ENCODE results near the gene PFDN5.

Gene PFDN5

DNA sequence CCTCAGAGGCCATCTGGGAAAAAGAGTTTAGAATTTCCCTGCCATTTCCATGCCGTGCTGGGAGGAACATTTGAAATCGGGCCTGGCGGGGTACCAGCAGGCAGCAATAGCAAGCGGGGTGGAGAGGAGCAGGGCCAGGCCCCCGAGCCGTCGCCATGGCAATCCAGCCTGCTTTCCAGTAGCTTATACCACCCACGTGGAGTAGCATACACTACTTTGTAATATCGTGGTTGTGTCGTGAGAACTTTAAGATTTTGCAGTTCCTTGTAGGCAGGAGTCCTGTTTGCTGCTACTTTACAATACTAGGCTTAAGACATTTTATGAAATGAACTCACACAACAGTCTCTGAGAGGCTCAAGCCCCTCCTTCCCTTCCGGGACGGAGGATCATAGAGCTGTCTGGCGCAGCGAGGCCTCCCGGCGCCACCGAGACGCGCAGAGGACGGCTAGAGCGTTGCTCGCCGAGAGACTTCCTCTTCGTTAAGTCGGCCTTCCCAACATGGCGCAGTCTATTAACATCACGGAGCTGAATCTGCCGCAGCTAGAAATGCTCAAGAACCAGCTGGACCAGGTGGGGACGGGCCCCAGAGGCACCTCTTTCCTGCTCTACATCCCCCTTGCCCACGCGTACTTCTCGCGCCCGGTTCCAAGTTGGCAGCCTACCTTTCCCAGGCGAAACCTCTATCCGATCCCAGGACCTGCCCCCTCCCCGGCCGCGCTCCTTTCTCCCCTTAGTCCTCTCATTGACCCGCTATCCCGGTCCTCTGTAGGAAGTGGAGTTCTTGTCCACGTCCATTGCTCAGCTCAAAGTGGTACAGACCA is at the start of gene PFDN5:
TSS of gene PFDN5 (plus strand) at position 473 of the 821 bp plus-strand sequence. CDS start at position 499, 26 bp downstream.
- ATAC-seq (peak; percentile 87), DNase-seq (peak; percentile 84)
- peaks cover 2% of the 10 kb centered on the region for H3K27me3 Mint-ChIP-seq
- H3K36me3 Mint-ChIP-seq (ENCODE audit: low read depth): peaks cover 73% of the 10 kb centered on the region
- no peaks in the 10 kb centered on the region for H3K9me3 Mint-ChIP-seq
- H3K4me1 Mint-ChIP-seq: peaks cover 67% of the 10 kb centered on the region
- peak within 1 kb of the TSS; percentile 97 for H3K27ac Mint-ChIP-seq
- H3K4me3 Mint-ChIP-seq: peak within 1 kb of the TSS; percentile 99

DNA sequence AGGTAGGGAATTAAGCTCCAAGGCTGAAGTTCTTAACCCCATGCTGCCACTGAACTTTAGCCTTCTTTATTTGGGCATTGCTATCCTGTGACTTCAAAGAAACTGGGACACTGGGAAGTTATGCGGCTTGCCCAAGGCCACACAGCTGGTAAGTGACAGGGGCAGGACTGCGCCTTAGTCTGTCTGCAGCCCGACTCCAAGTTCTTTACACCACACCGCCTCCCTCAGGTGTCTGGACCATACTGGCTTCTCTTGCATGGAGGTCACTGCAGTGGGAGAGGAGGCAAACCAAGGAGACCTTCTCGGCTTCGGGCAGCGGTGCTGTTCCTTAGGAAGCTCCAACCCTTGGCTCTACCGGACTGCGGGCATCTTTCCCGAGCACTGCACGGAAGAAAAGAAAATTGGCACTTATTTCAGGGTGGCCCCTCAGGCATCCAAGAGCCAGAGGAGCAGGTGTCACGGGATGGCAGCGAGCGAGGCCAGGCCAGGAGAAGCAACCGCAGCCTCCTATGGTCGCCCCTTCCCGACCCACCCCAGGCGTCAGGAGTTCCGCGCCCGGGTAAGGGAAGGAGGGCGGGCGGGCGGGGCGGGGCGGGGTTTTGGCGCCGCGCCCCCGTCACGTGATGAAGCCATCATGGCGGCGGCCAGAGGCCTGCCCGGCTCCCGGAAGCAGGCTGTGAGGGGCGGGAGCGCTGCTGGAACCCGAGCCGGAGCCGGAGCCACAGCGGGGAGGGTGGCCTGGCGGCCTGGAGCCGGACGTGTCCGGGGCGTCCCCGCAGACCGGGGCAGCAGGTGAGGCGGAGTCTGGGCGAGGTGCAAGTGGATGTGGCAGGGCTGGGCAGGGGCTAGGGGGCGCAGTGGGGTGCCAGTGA is 43.6 kb upstream of the PFDN5 start:
- peak; percentile 79 for DNase-seq
- peaks cover 48% of the 10 kb centered on the region for H3K4me1 Mint-ChIP-seq
- ATAC-seq: peak; percentile 80
- H3K27me3 Mint-ChIP-seq: no peaks in the 10 kb centered on the region
- H3K4me3 Mint-ChIP-seq: peak overlapping the region; percentile 96
- peak overlapping the region; percentile 94 for H3K27ac Mint-ChIP-seq
- no peaks in the 10 kb centered on the region for H3K9me3 Mint-ChIP-seq
- H3K36me3 Mint-ChIP-seq (ENCODE audit: low read depth): peaks cover 4% of the 10 kb centered on the region

DNA sequence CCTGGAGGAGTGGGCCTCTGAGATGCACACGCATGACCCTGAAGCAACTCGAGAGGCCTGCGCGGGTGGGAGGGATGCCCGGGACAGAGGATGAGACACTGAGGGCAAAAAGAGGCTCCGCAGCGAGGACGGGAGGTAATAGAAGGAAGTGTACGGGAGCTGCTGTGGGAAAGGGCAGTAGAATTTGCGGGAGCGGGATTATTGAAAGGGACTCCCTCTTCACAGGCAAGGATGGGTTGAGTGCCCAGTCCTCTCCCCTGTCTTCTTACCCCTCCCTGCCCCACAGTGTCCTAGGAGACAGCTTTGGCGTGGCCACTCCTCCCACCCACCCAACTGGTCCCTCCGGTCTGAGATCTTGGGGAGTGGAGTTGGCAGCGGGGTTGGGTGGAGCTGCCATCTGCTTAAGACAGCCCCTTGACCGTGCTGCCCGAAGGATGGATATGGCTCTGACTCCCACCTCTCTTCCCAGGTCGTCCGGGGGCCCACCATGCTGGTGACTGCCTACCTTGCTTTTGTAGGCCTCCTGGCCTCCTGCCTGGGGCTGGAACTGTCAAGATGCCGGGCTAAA is 42.9 kb upstream of the PFDN5 start:
- DNase-seq: peak; percentile 19
- Mint-ChIP-seq H3K27me3 (no peaks in the 10 kb centered on the region), H3K4me3 (peak overlapping the region; percentile 96), H3K27ac (peak overlapping the region; percentile 94), H3K36me3 (ENCODE audit: low read depth) (peaks cover 4% of the 10 kb centered on the region), H3K9me3 (no peaks in the 10 kb centered on the region), H3K4me1 (peaks cover 48% of the 10 kb centered on the region)
- no peak for ATAC-seq

DNA sequence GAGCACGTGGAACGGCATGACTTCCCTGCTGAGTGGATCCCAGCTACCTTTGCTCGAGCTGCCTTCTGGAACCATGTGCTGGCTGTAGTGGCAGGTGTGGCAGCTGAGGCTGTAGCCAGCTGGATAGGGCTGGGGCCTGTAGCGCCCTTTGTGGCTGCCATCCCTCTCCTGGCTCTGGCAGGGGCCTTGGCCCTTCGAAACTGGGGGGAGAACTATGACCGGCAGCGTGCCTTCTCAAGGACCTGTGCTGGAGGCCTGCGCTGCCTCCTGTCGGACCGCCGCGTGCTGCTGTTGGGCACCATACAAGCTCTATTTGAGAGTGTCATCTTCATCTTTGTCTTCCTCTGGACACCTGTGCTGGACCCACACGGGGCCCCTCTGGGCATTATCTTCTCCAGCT is 42.0 kb upstream of the PFDN5 start:
- H3K27me3 Mint-ChIP-seq: no peaks in the 10 kb centered on the region
- H3K4me3 Mint-ChIP-seq: peak overlapping the region; percentile 96
- H3K9me3 Mint-ChIP-seq: no peaks in the 10 kb centered on the region
- no peak for ATAC-seq
- peak overlapping the region; percentile 94 for H3K27ac Mint-ChIP-seq
- no peak for DNase-seq
- peaks cover 51% of the 10 kb centered on the region for H3K4me1 Mint-ChIP-seq
- H3K36me3 Mint-ChIP-seq (ENCODE audit: low read depth): peaks cover 4% of the 10 kb centered on the region

DNA sequence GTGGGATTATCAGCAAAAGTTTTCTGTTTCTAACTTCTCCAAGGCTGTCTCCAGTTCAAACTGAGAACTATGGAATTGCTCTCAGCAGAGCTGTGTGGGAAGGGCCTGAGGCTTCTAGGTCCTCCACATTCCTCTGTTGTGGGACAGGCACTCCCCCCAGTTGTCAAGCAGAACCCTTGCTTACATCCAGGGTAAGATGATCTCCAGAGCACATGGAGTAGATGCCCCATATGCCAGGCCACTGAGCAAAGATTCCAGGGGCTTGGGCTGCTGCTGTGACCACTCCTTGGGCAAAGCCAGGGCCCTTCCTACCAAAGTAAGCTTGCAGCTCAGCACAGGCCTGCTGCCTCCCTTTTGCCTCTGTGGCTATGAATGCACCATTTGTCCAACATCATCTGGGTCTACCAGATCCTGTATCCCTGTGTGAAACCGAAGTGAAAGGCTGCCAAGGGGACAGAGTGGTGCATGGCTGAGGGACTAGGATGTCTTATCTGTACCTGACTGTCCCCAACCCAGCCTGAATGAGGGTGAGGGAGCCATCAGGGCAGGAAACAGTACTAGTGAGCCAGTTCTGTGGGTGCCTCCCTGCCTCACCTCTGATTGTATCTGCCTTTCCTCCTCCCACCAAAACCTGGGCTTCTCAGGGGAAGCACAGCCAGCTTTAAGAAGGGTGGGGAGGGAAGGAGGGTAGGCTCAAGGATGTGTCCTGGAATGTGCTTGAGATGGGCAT is 40.4 kb upstream of the PFDN5 start:
- no peak overlapping the region for H3K4me3 Mint-ChIP-seq
- DNase-seq: no peak
- no peak overlapping the region for H3K27ac Mint-ChIP-seq
- no peak for ATAC-seq
- peaks cover 61% of the 10 kb centered on the region for H3K4me1 Mint-ChIP-seq
- H3K9me3 Mint-ChIP-seq: no peaks in the 10 kb centered on the region
- H3K36me3 Mint-ChIP-seq (ENCODE audit: low read depth): peaks cover 4% of the 10 kb centered on the region
- no peaks in the 10 kb centered on the region for H3K27me3 Mint-ChIP-seq

DNA sequence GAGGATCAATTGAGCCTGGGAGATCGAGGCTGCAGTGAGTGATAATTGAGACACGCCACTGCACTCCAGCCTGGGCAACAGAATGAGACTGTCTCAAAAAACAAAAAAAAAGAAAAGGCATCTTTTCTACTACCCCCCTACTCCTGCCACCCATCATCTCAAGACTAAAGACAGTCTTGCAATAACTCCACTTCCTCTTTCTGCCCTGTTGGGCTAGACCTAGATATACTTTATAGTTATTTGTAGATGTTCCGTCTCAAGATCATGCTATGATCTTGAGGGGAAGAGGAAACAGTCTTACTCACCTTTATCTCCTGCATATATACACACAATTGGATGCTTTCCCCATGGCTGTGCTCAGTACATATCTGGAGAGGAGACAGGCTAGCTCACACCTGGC is 39.3 kb upstream of the PFDN5 start:
- Mint-ChIP-seq H3K4me1 (peaks cover 60% of the 10 kb centered on the region), H3K9me3 (no peaks in the 10 kb centered on the region), H3K27ac (peak overlapping the region; percentile 6), H3K27me3 (no peaks in the 10 kb centered on the region), H3K36me3 (ENCODE audit: low read depth) (peaks cover 4% of the 10 kb centered on the region), H3K4me3 (no peak overlapping the region)
- no peak for DNase-seq
- ATAC-seq: no peak

DNA sequence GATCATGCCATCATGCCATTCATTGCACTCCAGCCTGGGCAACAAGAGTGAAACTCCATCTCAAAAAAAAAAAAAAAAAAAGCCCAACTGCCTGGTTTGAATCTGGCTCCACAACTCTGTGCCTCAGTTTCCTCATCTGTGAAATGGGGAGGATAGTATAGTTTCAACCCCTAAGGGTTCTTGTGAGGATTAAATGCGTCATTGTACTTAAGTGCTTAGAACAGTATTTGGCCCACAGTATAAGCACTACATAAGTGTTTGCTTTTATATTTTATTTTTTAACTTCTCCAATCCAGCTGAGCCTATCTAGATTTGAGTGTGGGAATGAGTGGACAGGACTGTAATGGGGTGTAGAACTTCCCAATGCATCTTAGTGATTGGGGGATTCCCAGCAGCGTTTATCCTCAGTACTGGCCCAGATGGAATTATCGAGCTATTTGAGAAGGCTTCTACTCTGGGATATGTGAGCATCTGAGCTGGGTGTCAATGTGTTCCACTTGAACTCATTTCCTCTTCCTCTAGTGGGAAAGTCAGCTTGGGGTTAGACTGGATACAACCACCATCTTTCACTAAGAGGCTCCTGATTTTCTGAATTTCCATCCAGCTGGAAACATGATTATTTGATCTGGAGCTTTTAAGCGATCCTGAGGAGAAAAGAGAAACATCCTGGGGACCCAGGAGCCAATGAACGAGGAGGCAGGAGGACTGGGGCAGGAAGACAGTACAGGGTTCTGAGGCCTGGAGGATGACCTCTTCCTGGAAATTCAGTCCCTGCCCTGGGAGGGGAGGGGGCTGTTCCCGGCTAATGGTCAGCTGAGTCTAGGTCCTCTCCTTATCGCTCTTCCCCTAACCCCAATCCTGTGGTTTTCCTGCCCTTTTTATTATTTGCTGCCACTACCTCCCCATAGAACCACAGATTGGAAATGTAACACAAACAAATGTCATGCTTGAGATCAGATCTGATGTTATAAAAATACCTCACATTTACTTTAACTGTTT is 36.5 kb upstream of the PFDN5 start:
- no peak overlapping the region for H3K4me3 Mint-ChIP-seq

DNA sequence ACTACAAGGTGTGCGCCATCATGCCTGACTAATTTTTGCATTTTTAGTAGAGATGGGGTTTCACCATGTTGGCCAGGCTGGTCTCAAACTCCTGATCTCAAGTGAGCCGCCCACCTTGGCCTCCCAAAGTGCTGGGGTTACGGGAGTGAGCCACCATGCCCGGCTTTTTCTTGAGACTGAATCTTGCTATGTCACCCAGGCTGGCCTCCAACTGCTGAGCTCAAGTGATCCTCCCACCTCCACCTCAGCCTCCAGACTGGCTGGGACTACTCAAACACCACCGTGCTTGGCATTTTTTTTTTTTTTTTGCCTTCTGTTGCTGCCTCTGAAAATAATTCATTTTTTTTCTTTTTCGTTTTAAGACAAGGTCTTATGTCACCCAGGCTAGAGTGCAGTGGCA is 35.5 kb upstream of the PFDN5 start:
- no peak overlapping the region for H3K27ac Mint-ChIP-seq
- H3K9me3 Mint-ChIP-seq: no peaks in the 10 kb centered on the region
- no peak for ATAC-seq
- H3K27me3 Mint-ChIP-seq: no peaks in the 10 kb centered on the region
- H3K36me3 Mint-ChIP-seq (ENCODE audit: low read depth): no peaks in the 10 kb centered on the region
- no peak for DNase-seq
- no peak overlapping the region for H3K4me3 Mint-ChIP-seq
- H3K4me1 Mint-ChIP-seq: peaks cover 32% of the 10 kb centered on the region

More for the DNA sequence above, 36.5 kb upstream of the PFDN5 start:
- Mint-ChIP-seq H3K9me3 (no peaks in the 10 kb centered on the region), H3K27ac (peak overlapping the region; percentile 27), H3K36me3 (ENCODE audit: low read depth) (no peaks in the 10 kb centered on the region), H3K4me1 (peaks cover 40% of the 10 kb centered on the region), H3K27me3 (no peaks in the 10 kb centered on the region)
- ATAC-seq (no peak), DNase-seq (no peak)

DNA sequence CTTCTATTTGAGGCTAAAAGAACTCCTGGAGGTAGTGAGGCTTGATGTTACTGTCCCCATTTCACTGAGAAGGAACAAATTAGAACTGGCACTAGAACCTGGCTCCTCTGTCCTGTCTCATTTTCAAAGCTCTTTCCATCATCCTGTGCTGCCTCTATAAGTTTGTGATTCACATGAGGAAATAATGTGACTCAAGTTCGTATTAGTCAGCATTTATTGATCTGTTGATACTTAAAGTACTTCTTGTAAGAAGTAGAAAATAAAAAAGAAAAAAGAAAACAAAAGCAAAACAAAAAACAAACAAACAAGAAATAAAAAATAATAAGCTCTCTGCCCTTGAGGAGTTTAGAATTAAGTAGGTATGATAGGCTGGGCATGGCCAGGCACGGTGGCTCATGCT is 29.6 kb upstream of the PFDN5 start:
- Mint-ChIP-seq H3K9me3 (no peaks in the 10 kb centered on the region), H3K27me3 (no peaks in the 10 kb centered on the region), H3K4me1 (peaks cover 38% of the 10 kb centered on the region), H3K4me3 (no peak overlapping the region), H3K36me3 (ENCODE audit: low read depth) (peaks cover 20% of the 10 kb centered on the region), H3K27ac (no peak overlapping the region)
- DNase-seq (no peak), ATAC-seq (no peak)

DNA sequence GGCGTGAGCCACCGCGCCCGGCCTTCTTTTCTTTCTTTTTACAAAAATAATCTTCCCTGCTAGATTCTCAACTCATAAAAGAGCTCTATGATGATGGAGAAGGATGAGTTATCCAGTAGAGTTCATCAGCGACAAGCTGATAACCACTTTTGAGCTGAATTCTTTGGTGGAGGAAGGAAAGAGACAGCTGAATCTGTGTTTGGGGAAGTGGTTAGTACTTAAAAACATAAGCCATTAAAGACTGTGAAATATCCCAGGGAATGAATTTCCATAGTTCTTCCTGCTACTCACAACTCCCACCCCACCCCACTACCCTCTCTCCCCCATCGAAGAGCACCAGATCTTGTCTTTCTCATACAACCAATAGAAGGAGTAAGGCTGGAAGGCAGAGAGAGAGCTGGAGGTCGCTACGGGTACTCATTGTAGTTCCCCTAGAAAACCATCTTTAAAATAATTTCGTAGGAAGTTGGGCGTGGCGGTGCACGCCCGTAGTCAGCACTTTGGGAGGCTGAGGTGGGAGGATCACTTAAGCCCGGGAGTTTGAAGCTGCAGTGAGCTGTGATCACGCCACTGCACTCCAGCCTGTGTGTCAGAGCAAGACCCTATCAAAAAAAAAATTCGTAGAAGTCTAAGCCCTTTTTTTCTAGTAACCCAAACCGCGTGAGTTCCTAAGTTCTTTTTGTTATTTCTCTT is 27.9 kb upstream of the PFDN5 start:
- peak; percentile 51 for DNase-seq
- H3K27me3 Mint-ChIP-seq: no peaks in the 10 kb centered on the region
- H3K4me1 Mint-ChIP-seq: peaks cover 42% of the 10 kb centered on the region

DNA sequence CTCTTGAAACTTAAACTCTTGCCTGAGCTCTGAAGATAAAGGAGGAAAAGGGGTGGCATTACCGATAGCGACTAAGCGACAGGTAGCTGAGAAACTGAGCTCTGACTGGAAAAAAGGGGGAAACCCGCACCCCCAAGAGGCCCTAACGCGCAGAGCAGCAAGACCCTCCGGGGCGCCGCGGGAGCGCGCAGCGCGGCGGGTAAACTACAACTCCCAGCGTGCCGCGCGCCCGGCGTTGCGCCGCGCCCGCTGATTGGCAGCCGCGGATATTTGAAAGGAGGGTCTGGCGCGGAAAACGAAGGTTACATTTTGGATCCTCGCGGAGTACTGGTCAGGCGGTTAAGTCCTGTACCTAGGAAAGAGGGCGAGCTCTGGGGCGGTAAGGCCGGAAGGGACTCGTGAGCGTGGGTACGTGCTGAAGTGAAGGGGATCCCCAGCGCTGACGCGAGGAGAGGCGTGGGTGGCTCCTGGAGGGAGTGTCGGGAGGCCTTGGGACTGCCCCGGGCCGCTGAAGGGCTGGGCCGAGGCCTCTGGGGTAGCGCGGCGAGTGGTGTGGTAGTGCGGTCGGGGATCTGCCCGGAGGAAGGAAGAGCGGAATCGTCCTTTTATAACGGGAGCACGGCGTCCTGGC is 27.2 kb upstream of the PFDN5 start, which contains the start of gene ESPL1:
TSS of gene ESPL1 (plus strand) at position 301 of the 631 bp plus-strand sequence. CDS start 468 bp downstream, outside the sequence.
- Mint-ChIP-seq H3K4me3 (peak within 1 kb of the TSS; percentile 100), H3K4me1 (peaks cover 42% of the 10 kb centered on the region), H3K36me3 (ENCODE audit: low read depth) (peaks cover 30% of the 10 kb centered on the region), H3K27ac (peak within 1 kb of the TSS; percentile 99), H3K9me3 (no peaks in the 10 kb centered on the region), H3K27me3 (no peaks in the 10 kb centered on the region)
- ATAC-seq (peak; percentile 87), DNase-seq (peak; percentile 92)

More for the DNA sequence above, 27.9 kb upstream of the PFDN5 start:
- H3K4me3 Mint-ChIP-seq: peak overlapping the region; percentile 100
- peak; percentile 59 for ATAC-seq
- H3K9me3 Mint-ChIP-seq: no peaks in the 10 kb centered on the region
- H3K27ac Mint-ChIP-seq: peak overlapping the region; percentile 99
- H3K36me3 Mint-ChIP-seq (ENCODE audit: low read depth): peaks cover 30% of the 10 kb centered on the region

Data from activated naive CD8-positive, alpha-beta T cell treated with anti-CD3 and anti-CD28 coated beads, Interleukin-2, amount 50 U/mL, for 24 hours (primary cell).